DND-41 (cell line): ENCODE data around the gene SPATA46.

Source experiments
- CTCF ChIP-seq: IDR thresholded peaks from 2 replicates; pipeline ENCODE4 v1.5.1; 2012; ENCODE audit warnings: borderline replicate concordance, low read length, moderate library complexity, mild to moderate bottlenecking; ENCODE audit not compliant: poor library complexity, severe bottlenecking; ENCODE audit errors: extremely low read depth
- EZH2 ChIP-seq: IDR thresholded peaks from 3 replicates; pipeline ENCODE4 v1.6.1; 2012; ENCODE audit warnings: borderline replicate concordance, low read depth, mild to moderate bottlenecking, moderate library complexity, low read length, inconsistent platforms; ENCODE audit not compliant: severe bottlenecking

DNA sequence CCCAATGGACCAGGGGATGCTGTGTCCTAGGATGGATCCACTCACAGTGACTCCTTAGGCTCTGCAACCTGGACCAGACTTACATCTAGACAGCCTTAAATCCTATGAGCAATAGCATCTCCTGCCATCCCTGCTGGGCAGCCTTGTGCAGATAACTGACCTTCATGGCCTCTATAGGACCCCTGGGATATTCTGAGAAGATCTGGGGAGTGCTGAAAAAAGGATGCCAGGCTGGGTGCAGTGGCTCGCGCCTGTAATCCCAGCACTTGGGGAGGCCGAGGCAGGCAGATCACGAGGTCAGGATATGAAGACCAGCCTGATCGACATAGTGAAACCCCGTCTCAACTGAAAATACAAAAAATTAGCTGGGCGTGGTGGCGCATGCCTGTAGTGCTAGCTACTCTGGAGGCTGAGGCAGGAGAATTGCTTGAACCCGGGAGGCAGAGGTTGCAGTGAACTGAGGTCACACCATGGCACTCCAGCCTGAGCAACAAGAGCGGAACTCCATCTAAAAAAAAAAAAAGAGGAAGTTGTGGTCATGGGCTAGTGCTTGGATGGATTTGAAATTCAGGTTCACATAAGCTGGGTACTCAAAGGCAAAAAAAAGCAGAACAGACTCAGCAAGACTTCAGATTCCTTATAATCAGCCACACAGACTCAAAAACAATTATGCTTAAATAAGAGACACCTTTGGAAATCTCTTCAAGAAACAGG is 46.2 kb upstream of the SPATA46 start:
- no peak for TF ChIP-seq CTCF
- TF ChIP-seq EZH2, result no peak
